ENCODE results near the gene POC1A.

POC1A gene

GRCh38 chr3:52150357-52150756, 3.9 kb downstream of the POC1A start:
- DNase-seq = no peak

- DNase-seq = no peak
Measured at GRCh38 chr3:52149726-52150125, 4.5 kb downstream of the POC1A start.

DNA sequence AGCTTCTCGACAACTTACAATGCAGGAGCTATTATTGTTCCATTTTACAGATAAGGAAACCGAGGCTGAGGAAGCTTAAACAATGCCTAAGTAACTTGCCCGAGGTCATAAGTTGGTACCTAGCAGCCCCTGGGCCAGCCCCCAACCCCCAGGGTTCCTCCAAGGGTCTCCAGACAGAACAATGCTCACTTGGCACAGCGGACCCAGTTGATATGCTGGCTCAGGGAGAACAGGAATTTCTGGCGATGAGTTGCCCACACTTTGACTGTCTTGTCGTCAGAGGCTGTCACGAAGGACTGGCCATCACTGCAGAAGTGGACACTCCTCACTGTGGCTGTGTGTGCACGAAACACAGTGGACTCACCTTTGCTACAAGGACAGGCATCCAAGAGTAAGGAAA, 5.2 kb downstream of the POC1A start:
- no peak for DNase-seq

DNA sequence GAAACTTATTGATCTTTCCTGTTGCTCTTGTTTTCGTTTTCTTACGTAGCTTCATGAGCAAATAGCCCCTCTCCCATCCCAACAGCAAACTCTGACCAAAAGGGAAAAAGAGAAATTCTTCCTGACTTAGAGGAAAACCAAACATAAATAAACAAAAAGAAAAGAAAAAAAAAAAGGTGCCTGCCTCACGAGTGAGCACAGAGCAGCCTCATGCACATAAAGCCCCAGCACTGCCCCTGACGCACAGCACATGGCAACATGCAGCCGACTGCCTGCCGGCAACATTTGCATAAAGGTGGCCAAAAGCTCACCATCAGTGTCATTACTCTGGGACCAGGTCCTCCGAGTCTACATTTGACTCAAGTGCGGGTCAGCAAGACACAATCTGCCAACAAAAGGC, 6.4 kb downstream of the POC1A start:
- no peak for DNase-seq

- DNase-seq = no peak
Measured at GRCh38 chr3:52146811-52147210, 7.4 kb downstream of the POC1A start.

GRCh38 chr3:52146189-52146588, 8.0 kb downstream of the POC1A start:
- no peak for DNase-seq

- no peak for DNase-seq
Measured at GRCh38 chr3:52145736-52146110, 8.5 kb downstream of the POC1A start.

DNA sequence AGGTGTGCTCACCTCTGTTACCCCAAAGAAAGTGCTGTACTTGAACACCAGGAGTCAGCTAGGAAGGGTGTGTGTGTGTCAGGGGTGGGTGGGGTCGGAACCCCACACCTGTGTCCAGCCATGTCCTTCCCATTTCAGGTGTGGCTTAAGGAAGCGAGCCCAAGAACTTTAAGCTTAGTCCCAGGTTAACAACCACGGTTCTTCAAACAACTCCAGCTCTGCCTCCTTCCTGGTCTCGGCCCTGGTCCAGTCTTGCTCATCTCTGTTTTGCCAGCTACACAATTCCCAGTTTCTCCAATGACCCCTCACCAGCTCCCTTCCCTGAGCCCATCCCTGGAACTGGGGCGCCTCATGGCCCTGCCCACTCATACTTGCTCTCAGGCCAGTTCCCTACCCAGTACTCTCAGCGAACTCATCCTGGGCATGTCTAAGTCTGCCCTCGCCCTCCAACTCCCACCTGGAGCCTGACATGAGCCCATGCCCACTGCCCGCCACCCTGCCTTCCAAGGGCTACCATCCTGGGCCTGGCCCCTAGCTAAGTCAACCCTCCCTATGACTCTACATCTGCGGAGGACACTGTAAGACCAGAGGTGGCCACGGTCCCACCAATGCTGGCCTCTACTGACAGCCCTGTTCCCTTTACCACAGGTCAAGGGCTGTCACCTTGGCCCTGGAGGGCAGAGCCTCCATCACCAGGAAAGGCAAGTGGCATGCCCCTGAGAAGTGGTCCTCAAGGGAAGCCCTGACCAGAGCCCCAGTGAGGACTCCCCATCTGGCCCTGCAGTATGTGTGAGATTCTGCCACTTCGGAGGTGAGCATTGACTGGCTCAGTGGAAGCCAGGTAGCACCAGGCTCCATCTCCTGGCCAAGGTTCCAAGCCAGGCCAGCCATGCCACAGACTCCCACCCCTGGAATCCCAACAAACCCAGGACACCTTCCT, 9.2 kb downstream of the POC1A start:
- DNase-seq = no peak

DNA sequence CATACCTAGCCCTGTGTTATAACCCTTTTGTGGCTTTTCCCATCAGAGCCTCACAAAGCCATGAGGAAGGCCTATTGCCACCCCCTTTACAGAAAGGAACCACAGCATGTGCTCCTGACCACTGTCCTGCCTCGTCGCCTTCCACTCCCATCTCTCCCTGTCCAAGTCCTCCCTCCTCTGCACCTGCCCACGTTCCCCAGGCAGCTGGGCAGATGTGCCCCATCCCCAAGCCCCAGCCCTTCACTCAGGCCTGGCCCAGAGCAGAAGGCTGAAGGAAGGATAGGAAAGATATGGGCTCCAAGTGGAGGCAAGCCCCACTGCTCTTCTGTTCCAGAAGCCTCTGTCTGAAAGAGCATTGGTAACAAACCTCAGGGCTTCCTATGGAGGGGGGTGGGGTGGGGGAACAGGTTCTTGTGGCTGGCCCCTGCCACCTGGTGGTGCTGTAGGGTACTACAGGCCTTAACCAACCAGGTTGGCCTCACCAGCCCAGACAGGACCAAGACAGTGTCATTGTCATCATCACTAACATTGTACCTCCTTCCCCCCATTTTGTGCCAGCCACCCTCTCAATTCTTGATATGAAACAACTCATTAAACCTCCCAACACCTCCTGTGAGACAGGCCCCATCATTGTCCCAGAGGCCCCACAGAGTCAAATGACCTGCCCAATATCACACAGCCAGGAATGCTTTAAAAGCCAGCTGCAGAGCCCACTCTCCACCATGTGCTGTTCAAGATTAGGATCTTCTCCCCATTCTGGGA, 10.0 kb downstream of the POC1A start:
- peak; percentile 83 for DNase-seq

GRCh38 chr3:52143616-52144015, 10.6 kb downstream of the POC1A start:
- no peak for DNase-seq

GRCh38 chr3:52143156-52143555, 11.1 kb downstream of the POC1A start:
- no peak for DNase-seq

DNA sequence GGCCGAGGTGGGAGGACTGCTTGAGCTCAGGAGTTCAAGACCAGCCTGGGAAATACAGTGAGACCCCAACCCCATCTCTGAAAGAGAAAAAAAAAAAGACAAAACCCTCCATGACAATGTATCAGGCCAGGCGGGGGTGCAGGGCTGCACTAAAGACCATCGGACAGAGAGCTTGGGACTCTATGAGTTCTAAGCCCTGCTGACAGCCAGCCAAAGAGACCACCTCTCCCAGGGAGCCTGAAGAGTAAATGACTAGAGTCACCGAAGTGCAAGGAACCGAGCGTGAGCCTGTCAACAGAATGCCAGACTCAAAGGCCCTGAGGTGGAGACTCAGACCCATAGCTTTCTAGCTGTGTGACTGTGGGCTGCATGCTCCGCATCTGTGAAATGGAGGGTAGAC, 12.5 kb downstream of the POC1A start:
- no peak for DNase-seq

DNA sequence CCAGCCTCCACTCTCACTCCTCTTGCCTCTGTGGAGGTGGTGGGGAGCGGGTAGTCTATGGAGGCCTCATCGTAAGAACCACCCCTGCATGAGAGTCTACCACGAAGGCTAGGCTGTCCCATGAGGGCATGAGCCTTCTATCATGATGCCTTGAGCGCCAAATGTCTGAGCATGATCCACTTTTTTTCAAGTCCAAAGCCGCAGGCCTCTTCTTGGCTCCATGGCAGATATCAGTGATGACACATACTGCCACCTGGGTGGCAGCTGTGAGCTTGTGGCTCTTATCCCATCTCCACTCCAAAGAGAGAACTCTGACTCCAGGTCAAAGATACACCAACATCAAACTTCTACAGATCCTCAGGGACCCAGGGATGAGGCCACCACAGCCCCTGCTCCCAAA, 13.5 kb downstream of the POC1A start:
- no peak for DNase-seq

DNA sequence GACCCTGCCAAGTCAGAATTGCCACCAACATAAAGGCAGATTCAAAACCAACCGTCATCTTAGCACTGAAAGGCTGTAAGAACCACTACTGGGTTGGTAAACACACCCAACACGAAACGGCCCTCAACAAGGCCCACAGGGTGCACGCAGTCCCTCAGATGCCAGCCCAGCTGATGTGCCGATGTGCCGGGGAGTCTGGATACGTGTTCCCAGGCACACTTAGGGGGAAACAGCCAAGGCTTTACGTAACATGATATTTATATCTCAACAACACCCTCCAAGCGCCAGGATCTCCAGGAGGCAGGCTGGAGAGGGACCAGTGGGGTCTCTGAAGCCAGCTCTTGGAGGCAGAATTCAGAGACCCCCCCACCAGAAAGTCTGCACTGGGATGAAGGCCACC, 14.2 kb downstream of the POC1A start:
- DNase-seq = no peak

GRCh38 chr3:52137311-52137710, 16.9 kb downstream of the POC1A start:
- no peak for DNase-seq

GRCh38 chr3:52136513-52136912, 17.7 kb downstream of the POC1A start:
- no peak for DNase-seq

GRCh38 chr3:52135332-52135731, 18.9 kb downstream of the POC1A start:
- no peak for DNase-seq

GRCh38 chr3:52134761-52135160, 19.5 kb downstream of the POC1A start:
- DNase-seq = no peak

- no peak for DNase-seq
Measured at GRCh38 chr3:52132930-52133329, 21.3 kb downstream of the POC1A start.

DNA sequence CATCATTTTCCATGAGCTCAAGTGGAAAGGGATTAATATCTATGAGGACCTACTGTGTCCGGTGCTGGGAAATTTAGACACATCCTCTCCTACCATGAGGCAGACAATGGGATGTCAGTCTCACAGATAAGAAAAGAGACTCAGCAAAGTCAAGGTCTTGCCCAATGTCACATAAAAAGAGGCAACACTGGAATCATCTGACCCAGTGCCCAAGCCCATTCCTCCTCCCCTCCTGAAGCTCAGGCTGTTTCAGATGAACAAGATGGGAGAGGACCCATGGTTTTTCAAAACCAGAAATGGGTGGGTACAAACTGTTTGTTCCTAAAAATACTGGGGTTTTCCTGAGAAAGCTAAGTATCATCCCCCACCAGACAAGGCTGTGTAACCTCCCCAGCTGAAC, 22.2 kb downstream of the POC1A start:
- no peak for DNase-seq

DNA sequence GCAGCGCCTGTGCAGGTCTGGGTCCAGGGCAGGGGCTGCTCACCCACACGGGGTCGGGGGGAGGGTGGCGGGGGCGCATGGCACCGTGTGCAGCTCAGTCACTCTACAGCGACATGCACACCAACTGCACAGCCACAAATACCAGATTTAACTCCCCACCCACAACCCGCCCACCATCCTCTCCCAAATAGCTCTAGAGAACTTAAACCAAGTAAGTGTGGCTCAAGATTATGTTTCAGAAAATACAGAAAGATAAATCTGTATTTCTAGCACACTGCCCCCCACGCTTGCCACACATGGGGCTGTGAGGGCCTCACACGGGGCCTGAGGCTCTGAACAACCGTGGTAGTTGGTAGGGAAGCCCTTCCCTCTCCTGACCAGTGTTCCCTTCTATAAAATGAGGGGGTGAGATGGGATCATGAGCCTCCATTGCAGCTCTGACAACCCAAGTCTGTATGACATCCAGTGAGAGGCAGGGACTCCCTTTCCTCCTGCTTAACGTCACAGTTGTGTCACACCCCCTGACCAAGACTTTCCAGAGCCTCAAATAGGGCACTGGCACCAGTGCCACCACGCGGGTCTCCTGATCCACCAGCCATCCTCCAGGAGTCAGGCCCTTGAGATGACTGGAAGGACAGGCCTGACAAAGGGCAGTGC, 23.1 kb downstream of the POC1A start:
- no peak for DNase-seq

DNA sequence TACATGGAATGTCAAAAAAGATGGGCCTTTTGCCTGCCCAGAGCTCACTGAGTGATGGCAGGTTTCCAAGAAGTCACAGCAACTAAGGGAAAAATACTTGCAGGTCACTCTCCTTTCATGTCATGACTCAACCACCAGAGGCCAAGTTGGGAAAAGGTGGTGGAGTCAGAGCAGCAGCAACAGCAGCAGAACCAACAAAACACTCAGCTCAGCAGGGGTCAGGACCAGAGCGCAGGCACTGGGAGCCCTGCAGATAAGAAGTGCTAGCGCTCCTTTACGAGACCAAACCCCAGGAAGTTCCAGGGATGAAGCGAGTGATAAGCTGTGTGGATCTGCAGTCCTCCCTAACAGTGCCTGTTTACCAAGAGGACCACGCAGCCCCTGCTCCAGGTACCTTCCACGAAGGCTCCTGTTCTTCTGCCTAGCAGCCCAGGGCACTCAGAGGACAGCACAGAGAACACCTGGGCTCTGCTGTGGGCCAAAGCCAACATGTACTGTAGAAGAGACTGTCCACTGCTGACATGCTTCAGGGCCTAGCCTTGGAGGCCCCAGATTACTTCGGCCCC, 26.0 kb downstream of the POC1A start:
- no peak for DNase-seq

GRCh38 chr3:52126500-52126899, 27.7 kb downstream of the POC1A start:
- no peak for DNase-seq
